ENCODE measurements around the gene FBLN1. TPM values are rescaled to one million over a fixed set of nuclear protein-coding genes. Genes with fewer than 3 reads are reported as not detected.

FBLN1 gene
- total RNA-seq, 4 donors from 2014 or later, result 33.7 to 546 (median 86.3) TPM

DNA sequence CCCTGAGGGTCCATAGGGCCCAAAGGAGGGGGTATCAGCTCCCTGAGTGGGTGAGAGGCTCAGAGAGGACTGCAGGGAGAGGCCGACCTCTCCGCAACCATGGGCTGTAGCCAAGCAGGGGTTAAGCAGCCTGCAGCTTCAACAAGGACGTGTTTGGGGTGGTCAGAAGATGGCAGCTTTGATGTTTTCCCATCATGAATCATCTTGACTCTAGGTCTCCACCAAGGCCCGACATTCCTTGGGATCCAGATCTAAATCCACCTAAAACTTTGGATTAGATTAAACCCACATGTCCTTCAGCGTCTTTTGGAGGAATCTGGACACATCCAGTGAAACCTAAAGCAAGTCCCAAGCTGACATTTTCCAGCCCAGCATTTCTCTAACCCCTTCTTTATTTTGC, 19.8 kb downstream of the FBLN1 start:
- intact Hi-C loops (cut with DNase I), result no loop called here
- H3K36me3 ChIP-seq, result peaks cover 0 to 42% (median 3%) of the 10 kb centered on the region in 3 donors
- H3K27me3 ChIP-seq, result no peaks in the 10 kb centered on the region
- no peak for TF ChIP-seq POLR2A (IDR thresholded peaks at IDR 0.05)
- TF ChIP-seq, protein P1, sequence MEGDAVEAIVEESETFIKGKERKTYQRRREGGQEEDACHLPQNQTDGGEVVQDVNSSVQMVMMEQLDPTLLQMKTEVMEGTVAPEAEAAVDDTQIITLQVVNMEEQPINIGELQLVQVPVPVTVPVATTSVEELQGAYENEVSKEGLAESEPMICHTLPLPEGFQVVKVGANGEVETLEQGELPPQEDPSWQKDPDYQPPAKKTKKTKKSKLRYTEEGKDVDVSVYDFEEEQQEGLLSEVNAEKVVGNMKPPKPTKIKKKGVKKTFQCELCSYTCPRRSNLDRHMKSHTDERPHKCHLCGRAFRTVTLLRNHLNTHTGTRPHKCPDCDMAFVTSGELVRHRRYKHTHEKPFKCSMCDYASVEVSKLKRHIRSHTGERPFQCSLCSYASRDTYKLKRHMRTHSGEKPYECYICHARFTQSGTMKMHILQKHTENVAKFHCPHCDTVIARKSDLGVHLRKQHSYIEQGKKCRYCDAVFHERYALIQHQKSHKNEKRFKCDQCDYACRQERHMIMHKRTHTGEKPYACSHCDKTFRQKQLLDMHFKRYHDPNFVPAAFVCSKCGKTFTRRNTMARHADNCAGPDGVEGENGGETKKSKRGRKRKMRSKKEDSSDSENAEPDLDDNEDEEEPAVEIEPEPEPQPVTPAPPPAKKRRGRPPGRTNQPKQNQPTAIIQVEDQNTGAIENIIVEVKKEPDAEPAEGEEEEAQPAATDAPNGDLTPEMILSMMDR (IDR thresholded peaks at IDR 0.05), result no peak
- 49 to 58% methylated on average over 4 to 5 of the region's 5 CpGs for WGBS, 2 donors
- H3K4me1 ChIP-seq, result peaks cover 2 to 80% (median 40%) of the 10 kb centered on the region in 3 donors
- no peak overlapping the region for H3K4me3 ChIP-seq
- no peak for DNase-seq
- no peaks in the 10 kb centered on the region for H3K9me3 ChIP-seq
- peak overlapping the region in 3 of 4 donors; percentile 29 to 60 (median 42) for H3K27ac ChIP-seq

DNA sequence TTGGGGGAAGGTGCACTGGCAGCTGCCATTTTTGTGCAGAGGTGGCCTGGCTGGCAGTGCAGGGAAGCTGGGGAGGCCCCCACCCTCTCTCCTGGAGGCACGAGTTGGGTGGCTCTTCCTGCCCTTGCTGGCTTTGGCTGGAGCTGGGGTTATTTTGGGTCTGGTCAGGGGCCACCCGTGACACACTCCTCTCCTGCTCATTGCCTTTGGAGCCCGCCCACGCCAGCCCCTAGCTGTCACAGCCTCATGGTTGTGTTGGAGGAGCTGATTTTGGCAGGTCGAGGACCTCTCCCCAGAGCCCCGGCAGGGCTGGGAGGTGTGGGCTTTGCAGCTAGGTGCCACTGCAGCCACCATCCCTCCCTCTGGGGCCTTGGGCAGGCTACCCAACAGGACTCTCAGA, 21.5 kb downstream of the FBLN1 start:
- DNase-seq, result no peak
- Histone ChIP-seq H3K36me3 (peaks cover 0 to 40% (median 3%) of the 10 kb centered on the region in 3 donors), H3K9me3 (no peaks in the 10 kb centered on the region), H3K4me3 (no peak overlapping the region), H3K27ac (peak overlapping the region in 3 of 4 donors; percentile 55 to 90 (median 83)), H3K4me1 (peaks cover 4 to 83% (median 46%) of the 10 kb centered on the region in 3 donors), H3K27me3 (no peaks in the 10 kb centered on the region)
- TF ChIP-seq, protein P1 (IDR thresholded peaks at IDR 0.05), result no peak
- no peak for TF ChIP-seq POLR2A (IDR thresholded peaks at IDR 0.05)
- intact Hi-C loops (cut with DNase I), result no loop called here
- no CpG with 5 or more reads among the region's 6 CpGs for WGBS, 2 donors

DNA sequence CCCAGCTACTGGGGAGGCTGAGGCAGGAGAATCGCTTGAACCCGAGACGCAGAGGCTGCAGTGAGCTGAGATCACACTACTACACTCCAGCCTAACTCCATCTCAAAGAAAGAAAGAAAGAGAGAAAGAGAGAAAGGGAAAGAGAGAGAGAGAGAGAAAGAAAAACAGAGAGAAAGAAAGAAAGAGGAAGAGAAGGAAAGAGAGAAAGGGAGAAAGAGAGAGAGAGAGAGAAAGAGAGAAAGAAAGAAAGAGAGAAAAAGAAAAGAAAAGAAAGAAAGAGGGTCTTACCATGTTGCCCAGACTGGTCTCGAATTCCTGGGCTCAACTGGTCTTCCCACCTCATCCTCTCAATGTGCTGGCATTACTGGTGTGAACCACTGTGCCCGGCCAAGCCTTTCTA, 22.3 kb downstream of the FBLN1 start:
- Histone ChIP-seq H3K27me3 (no peaks in the 10 kb centered on the region), H3K4me1 (peaks cover 4 to 90% (median 46%) of the 10 kb centered on the region in 3 donors), H3K27ac (peak overlapping the region; percentile 60 to 91 (median 86)), H3K9me3 (no peaks in the 10 kb centered on the region), H3K36me3 (peaks cover 0 to 36% (median 3%) of the 10 kb centered on the region in 3 donors), H3K4me3 (no peak overlapping the region)
- DNase-seq, result no peak
- no peak for TF ChIP-seq POLR2A (IDR thresholded peaks at IDR 0.05)
- TF ChIP-seq, protein P1 (IDR thresholded peaks at IDR 0.05), result no peak
- 80 to 82% methylated on average over 4 to 5 of the region's 5 CpGs for WGBS, 2 donors
- intact Hi-C loops (cut with DNase I), result no loop called here

DNA sequence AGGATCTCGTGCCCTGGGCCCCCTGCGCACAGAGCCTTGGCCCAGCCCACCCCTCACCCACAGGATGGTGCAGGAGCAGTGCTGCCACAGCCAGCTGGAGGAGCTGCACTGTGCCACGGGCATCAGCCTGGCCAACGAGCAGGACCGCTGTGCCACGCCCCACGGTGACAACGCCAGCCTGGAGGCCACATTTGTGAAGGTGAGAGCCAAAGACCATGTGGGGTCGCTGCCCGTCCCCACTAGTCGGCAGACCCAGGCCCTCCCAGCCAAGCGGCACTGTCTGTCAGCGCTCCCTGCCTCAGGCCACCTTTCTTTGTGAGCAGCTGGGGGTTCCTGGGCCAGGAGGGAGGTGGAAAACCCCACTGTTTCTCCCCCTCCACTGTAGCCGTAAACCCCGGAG, 22.8 kb downstream of the FBLN1 start:
- no peaks in the 10 kb centered on the region for H3K27me3 ChIP-seq
- H3K4me3 ChIP-seq, result no peak overlapping the region
- H3K36me3 ChIP-seq, result peaks cover 0 to 37% (median 3%) of the 10 kb centered on the region in 3 donors
- peaks cover 4 to 95% (median 46%) of the 10 kb centered on the region in 3 donors for H3K4me1 ChIP-seq
- no peaks in the 10 kb centered on the region for H3K9me3 ChIP-seq
- no peak for DNase-seq
- TF ChIP-seq, protein P1 (IDR thresholded peaks at IDR 0.05), result no peak
- TF ChIP-seq POLR2A (IDR thresholded peaks at IDR 0.05), result no peak
- intact Hi-C loops (cut with DNase I), result no loop called here
- peak overlapping the region; percentile 60 to 91 (median 86) for H3K27ac ChIP-seq
- 43 to 80% methylated on average over 1 to 5 of the region's 15 CpGs for WGBS, 2 donors

DNA sequence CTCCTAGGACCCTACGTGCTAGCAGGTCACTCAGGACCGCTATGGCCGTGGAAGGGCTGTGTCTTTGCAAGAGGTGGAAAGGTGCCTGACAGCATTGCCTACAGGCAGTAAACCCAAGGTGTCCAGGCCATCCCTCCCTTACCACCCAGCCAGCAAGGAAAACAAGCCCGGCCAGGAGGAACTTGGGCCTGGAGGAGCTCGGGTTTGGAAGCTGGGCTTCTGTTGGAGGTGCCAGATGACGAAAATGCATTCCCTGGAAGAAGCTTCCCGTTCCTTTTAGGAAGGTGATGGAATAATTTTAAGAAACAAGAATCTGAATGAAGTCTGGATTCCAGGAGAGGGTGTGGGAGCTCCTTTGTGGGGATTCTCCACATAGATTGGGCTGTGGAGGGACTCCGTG, 23.6 kb downstream of the FBLN1 start:
- 28 to 48% methylated on average over 4 to 8 of the region's 8 CpGs for WGBS, 2 donors

More for the DNA sequence above, 23.6 kb downstream of the FBLN1 start:
- DNase-seq, result no peak
- Histone ChIP-seq H3K9me3 (no peaks in the 10 kb centered on the region), H3K27me3 (no peaks in the 10 kb centered on the region), H3K36me3 (peaks cover 0 to 33% (median 3%) of the 10 kb centered on the region in 3 donors), H3K27ac (peak overlapping the region; percentile 60 to 91 (median 86)), H3K4me3 (no peak overlapping the region), H3K4me1 (peaks cover 7 to 98% (median 48%) of the 10 kb centered on the region in 3 donors)
- intact Hi-C loops (cut with DNase I), result no loop called here
- no peak for TF ChIP-seq POLR2A (IDR thresholded peaks at IDR 0.05)
- TF ChIP-seq, protein P1 (IDR thresholded peaks at IDR 0.05), result no peak
